Small intestine (tissue), 7 donors: ENCODE measurements around the gene OR52I2. TPM values are rescaled to one million over a fixed set of nuclear protein-coding genes. Genes with fewer than 3 reads are reported as not detected.
A peak's percentile ranks its signal among the peaks of the same experiment; 100 is the strongest.

Experiments
- DNase-seq, 2 donors: peaks; one replicate each; pipeline versions ENCODE4 v3.0.0 to v3.0.0-alpha.2; 2013
- FAIRE-seq: peaks from 2 replicates; lab custom pipeline; 2012; peaks lifted over from hg19 to GRCh38; lab: Jason Lieb, UNC
- H3K27ac ChIP-seq, 3 donors: one replicate each; pipeline ENCODE4 v1.5.1; 2013; ENCODE audit warnings: low read length in 2 of 3, mild to moderate bottlenecking in 2 of 3, control low read depth in 1 of 3, inconsistent platforms in 1 of 3, low read depth in 1 of 3, moderate library complexity in 1 of 3
- H3K27me3 ChIP-seq, 3 donors: one replicate each; pipeline ENCODE4 v1.6.1; 2013; ENCODE audit warnings: low read length in 3 of 3, inconsistent platforms in 1 of 3; ENCODE audit not compliant: control insufficient read depth in 3 of 3, insufficient read depth in 3 of 3
- H3K36me3 ChIP-seq, 3 donors: one replicate each; pipeline ENCODE4 v1.6.1; 2013; ENCODE audit warnings: low read length in 3 of 3, inconsistent platforms in 1 of 3, low read depth in 1 of 3, mild to moderate bottlenecking in 1 of 3, moderate library complexity in 1 of 3; ENCODE audit not compliant: control insufficient read depth in 3 of 3, insufficient read depth in 2 of 3
- H3K4me1 ChIP-seq, 3 donors: one replicate each; pipeline ENCODE4 v1.6.1; 2013; ENCODE audit warnings: low read length in 2 of 3, inconsistent platforms in 1 of 3, low read depth in 1 of 3, mild to moderate bottlenecking in 1 of 3, moderate library complexity in 1 of 3; ENCODE audit not compliant: control insufficient read depth in 3 of 3, insufficient read depth in 2 of 3
- H3K4me3 ChIP-seq, 3 donors: one replicate each; pipeline ENCODE4 v1.5.1; 2013; ENCODE audit warnings: low read length in 3 of 3, control low read depth in 1 of 3, inconsistent platforms in 1 of 3, low read depth in 1 of 3, mild to moderate bottlenecking in 1 of 3, moderate library complexity in 1 of 3
- H3K9me3 ChIP-seq, 2 donors: one replicate each; pipeline ENCODE4 v1.6.1; 2013; ENCODE audit warnings: low read depth in 1 of 2, low read length in 1 of 2; ENCODE audit not compliant: control insufficient read depth in 2 of 2, insufficient read depth in 1 of 2
- WGBS, 3 donors: extraction: QIAGEN DNeasy Blood & Tissue Kit; methylation state at CpG; one replicate each; pipeline ENCODE4 v1.1.7; 2013; 5-methylcytosine and 5-hydroxymethylcytosine counted together
- polyA plus RNA-seq, 4 donors: library from polyadenylated mRNA; stranded (reverse) in 3 of 4; unstranded in 1 of 4; fragments of 200-250 nt in 3 of 4; fragments of 120-200 nt in 1 of 4; gene quantifications; one replicate each; pipeline versions ENCODE4 v1.2.1 to v1.2.3, GENCODE V29; 2013
- donor health status: healthy with polysubstance abuse.
- donor health status: control.
- donor health status: control.
- donor health status: Bipolar disorder and iron deficiency.
- donor health status: healthy.

Gene OR52I2
- polyA plus RNA-seq, 4 donors = 0.04 TPM; not detected in 3

DNA sequence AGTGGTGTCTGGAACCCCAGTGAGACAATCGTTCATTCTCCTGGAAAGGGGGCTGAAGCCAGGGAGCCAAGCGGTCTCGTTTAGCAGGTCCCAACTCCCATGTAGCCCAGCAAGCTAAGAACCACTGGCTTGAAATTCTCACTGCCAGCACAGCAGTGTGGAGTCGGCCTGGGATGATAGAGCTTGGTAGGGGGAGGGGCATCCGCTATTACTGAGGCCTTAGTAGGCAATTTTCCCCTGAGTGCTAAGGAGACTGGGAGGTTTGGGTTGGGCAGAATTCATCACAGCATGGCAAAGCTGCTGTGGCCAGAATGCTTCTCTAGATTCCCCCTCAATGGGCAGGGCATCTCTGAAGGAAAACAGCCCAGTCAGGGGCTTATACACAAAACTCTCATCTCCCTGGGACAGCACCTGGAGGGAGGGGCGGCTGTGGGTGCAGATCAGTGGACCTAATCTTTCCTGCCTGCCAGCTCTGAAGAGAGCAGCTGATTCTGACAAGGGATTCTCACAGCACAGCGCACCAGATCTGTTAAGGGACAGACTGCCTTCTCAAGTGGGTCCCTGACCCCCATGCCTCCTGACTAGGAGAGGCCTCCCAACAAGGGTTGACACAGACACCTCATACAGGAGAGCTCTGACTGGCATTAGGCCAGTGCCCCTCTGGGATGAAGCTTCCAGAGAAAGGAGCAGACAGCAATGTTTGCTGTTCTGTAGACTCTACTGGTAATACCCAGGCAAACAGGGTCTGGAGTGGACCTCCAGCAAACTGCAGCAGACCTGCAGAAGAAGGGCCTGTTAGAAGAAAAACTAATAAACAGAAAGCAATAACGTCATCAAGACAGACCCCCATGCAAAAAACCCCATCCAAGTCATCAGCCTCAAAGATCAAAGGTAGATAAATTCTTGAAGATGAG, 21.8 kb upstream of the OR52I2 start:
- Histone ChIP-seq H3K4me1 (peaks cover 0 to 13% (median 0%) of the 10 kb centered on the region in 3 donors), H3K9me3 (no peaks in the 10 kb centered on the region), H3K4me3 (no peak overlapping the region), H3K36me3 (no peaks in the 10 kb centered on the region), H3K27ac (no peak overlapping the region), H3K27me3 (no peaks in the 10 kb centered on the region)
- WGBS, 3 donors = 45 to 61% (median 59%) methylated on average over 8 of the region's 8 CpGs
- DNase-seq = no peak
- no peak for FAIRE-seq

DNA sequence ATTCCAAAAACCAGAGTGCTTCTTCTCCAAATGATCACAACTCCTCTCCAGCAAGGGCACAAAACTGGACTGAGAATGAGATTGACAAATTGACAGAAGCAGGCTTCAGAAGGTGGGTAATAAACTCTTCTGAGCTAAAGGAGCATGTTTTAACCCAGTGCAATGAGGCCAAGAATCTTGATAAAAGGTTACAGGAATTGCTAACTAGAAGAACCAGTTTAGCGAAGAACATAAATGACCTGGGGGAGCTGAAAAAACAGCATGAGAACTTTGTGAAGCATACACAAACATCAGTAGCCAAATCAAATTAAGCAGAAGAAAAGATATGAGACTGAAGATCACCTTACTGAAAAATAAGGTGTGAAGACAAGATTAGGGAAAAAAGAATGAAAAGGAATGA, 21.1 kb upstream of the OR52I2 start:
- no peaks in the 10 kb centered on the region for H3K27me3 ChIP-seq
- no peaks in the 10 kb centered on the region for H3K36me3 ChIP-seq
- FAIRE-seq (no peak), DNase-seq (peak; percentile 24 to 79)
- no peak overlapping the region for H3K27ac ChIP-seq
- H3K4me3 ChIP-seq = no peak overlapping the region
- H3K9me3 ChIP-seq = no peaks in the 10 kb centered on the region
- WGBS, 3 donors = 21 to 77% (median 44%) methylated on average over 1 of the region's 1 CpG
- H3K4me1 ChIP-seq = peaks cover 0 to 13% (median 0%) of the 10 kb centered on the region in 3 donors

GRCh38 chr11:4565371-4565770, 16.2 kb upstream of the OR52I2 start:
- no peaks in the 10 kb centered on the region for H3K27me3 ChIP-seq
- 62 to 80% (median 74%) methylated on average over 3 of the region's 3 CpGs for WGBS, 3 donors
- H3K36me3 ChIP-seq = no peaks in the 10 kb centered on the region
- no peaks in the 10 kb centered on the region for H3K9me3 ChIP-seq
- H3K4me3 ChIP-seq = no peak overlapping the region
- peak in 1 of 2 donors; percentile 27 for DNase-seq
- peaks cover 0 to under 1% (median 0%) of the 10 kb centered on the region in 3 donors for H3K4me1 ChIP-seq
- no peak for FAIRE-seq
- H3K27ac ChIP-seq = no peak overlapping the region

DNA sequence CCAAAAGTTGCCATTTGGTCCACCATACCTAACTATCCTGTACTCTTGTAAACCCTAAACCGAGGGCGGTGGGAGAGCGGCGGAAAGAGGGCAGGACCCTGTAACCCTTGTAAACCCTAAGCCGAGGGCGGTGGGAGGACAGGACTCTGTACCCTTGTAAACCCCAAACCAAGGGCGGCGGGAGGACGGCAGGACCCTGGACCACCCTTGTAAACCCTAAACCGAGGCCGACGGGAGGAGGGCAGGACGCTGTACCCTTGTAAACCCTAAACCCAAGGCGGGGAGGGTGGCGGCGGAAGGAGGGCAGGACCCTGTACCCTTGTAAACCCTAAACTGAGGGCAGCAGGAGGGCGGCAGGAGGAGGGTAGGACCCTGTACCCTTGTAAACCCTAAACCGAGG, 12.5 kb upstream of the OR52I2 start:
- WGBS, 3 donors = 91 to 93% (median 93%) methylated on average over 18 of the region's 18 CpGs
- Histone ChIP-seq H3K9me3 (no peaks in the 10 kb centered on the region), H3K27me3 (peaks cover 0 to 2% (median 0%) of the 10 kb centered on the region in 3 donors), H3K27ac (no peak overlapping the region), H3K4me3 (no peak overlapping the region), H3K36me3 (no peaks in the 10 kb centered on the region), H3K4me1 (no peaks in the 10 kb centered on the region)
- DNase-seq = no peak
- no peak for FAIRE-seq

GRCh38 chr11:4576880-4577279, 4.7 kb upstream of the OR52I2 start:
- Histone ChIP-seq H3K4me3 (no peak overlapping the region), H3K27me3 (no peaks in the 10 kb centered on the region), H3K9me3 (no peaks in the 10 kb centered on the region), H3K27ac (no peak overlapping the region), H3K36me3 (no peaks in the 10 kb centered on the region), H3K4me1 (no peaks in the 10 kb centered on the region)
- FAIRE-seq (no peak), DNase-seq (no peak)
- 49 to 61% (median 52%) methylated on average over 3 of the region's 3 CpGs for WGBS, 3 donors

- 55 to 60% (median 60%) methylated on average over 2 of the region's 2 CpGs for WGBS, 3 donors
- Histone ChIP-seq H3K4me3 (no peak overlapping the region), H3K27ac (no peak overlapping the region), H3K27me3 (no peaks in the 10 kb centered on the region), H3K4me1 (no peaks in the 10 kb centered on the region), H3K9me3 (no peaks in the 10 kb centered on the region), H3K36me3 (no peaks in the 10 kb centered on the region)
- FAIRE-seq = no peak
- DNase-seq = peak in 1 of 2 donors; percentile 8
These were observed 3.8 kb upstream of the OR52I2 start for GRCh38 chr11:4577761-4578160.

DNA sequence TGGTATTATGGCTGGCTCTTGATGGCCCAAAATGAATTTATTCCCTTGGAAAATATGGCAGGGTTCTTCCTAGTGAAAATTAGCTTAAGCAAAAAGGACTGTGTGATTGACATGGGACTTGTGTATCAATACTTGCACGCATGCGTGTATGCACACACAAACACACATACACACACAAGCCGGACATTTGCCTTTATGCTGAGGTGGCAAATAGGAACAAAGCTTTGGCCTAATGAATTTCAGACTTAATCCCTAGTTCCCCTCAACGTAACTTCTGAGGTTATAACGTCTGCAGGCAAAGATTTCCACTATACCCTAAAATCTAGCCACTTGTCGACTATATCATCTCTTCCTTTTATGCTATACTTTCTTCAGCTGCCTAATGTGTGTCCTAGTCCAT, 2.9 kb upstream of the OR52I2 start:
- Histone ChIP-seq H3K36me3 (no peaks in the 10 kb centered on the region), H3K27me3 (no peaks in the 10 kb centered on the region), H3K4me1 (no peaks in the 10 kb centered on the region), H3K27ac (no peak overlapping the region), H3K9me3 (no peaks in the 10 kb centered on the region), H3K4me3 (no peak overlapping the region)
- FAIRE-seq (no peak), DNase-seq (no peak)
- 84 to 94% (median 91%) methylated on average over 6 of the region's 6 CpGs for WGBS, 3 donors

DNA sequence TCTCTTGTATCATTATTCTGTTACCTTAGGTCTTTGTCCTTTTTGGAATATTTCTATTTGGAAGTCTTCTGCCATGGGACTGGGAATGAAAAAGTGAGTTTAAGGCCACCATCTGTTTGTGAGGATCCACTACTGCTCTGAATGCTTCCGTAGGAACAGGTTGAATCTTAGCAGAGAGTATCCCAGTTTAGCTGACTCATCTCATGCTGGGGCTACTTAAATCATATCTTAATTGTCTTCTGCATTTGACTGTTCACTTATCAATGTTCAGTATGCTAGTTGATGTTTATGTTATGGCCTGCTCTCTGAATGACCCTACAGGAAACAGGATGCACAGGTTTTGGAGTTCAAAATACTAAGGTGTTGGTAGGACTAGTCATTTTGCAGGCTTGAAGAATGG, 1.4 kb upstream of the OR52I2 start:
- no peaks in the 10 kb centered on the region for H3K4me1 ChIP-seq
- no peak overlapping the region for H3K27ac ChIP-seq
- FAIRE-seq (no peak), DNase-seq (no peak)
- no peaks in the 10 kb centered on the region for H3K9me3 ChIP-seq
- H3K36me3 ChIP-seq = no peaks in the 10 kb centered on the region
- no peak overlapping the region for H3K4me3 ChIP-seq
- H3K27me3 ChIP-seq = no peaks in the 10 kb centered on the region
- 75 to 88% (median 82%) methylated on average over 1 of the region's 1 CpG for WGBS, 3 donors
